MCF 10A (cell line): ENCODE measurements around the gene NKX2-4. TPM values are rescaled to one million over a fixed set of nuclear protein-coding genes. Genes with fewer than 3 reads are reported as not detected.
"Not testable (repeated sequence)": the region's sequence is repeated elsewhere in the genome, so short reads cannot be mapped to it uniquely, and the experiment has no call there.

Source experiments
- BruUV-seq: library from RNA; stranded (reverse); fragments of 400-500 nt; replicated peaks from 2 replicates; lab custom pipeline; 2021; lab: Mats Ljungman, UMichigan
- CTCF ChIA-PET: fragments of 300-600 bp; sonication (Branson Sonifier 250); formaldehyde crosslinking; extraction: SDS; loops from one replicate; lab custom pipeline; 2021; ENCODE audit warnings: antibody characterized with exemption, inconsistent platforms; lab: Yijun Ruan, JAX
- POLR2A ChIA-PET: fragments of 300-600, 350-650 bp; sonication (Branson Sonifier 250); formaldehyde crosslinking; extraction: SDS; loops from one replicate; lab custom pipeline; 2020; ENCODE audit warnings: antibody characterized with exemption, inconsistent platforms; lab: Yijun Ruan, JAX
- DNase-seq: peaks from one replicate; pipeline ENCODE4 v3.0.0-alpha.2; 2018; ENCODE audit not compliant: unreplicated experiment
- H3K27ac Mint-ChIP-seq: one replicate; pipeline ENCODE4 v1.8.0; 2022; ENCODE audit warnings: mild to moderate bottlenecking, low read depth, mixed read lengths; ENCODE audit not compliant: unreplicated experiment
- H3K27me3 Mint-ChIP-seq: one replicate; pipeline ENCODE4 v1.8.0; 2022; ENCODE audit warnings: mixed read lengths; ENCODE audit not compliant: insufficient read depth, unreplicated experiment
- H3K36me3 Mint-ChIP-seq: one replicate; pipeline ENCODE4 v1.8.0; 2022; ENCODE audit warnings: mild to moderate bottlenecking, moderate library complexity, mixed read lengths; ENCODE audit not compliant: insufficient read depth, unreplicated experiment
- H3K4me1 Mint-ChIP-seq: one replicate; pipeline ENCODE4 v1.8.0; 2022; ENCODE audit warnings: mixed read lengths; ENCODE audit not compliant: insufficient read depth, unreplicated experiment
- H3K4me3 Mint-ChIP-seq: one replicate; pipeline ENCODE4 v1.8.0; 2022; ENCODE audit warnings: mild to moderate bottlenecking, moderate library complexity, mixed read lengths; ENCODE audit not compliant: unreplicated experiment
- H3K9me3 Mint-ChIP-seq: one replicate; pipeline ENCODE4 v1.8.0; 2022; ENCODE audit warnings: mixed read lengths; ENCODE audit not compliant: unreplicated experiment
- CTCF ChIP-seq: fragments of 200-600 bp; IDR thresholded peaks from one replicate; pipeline ENCODE4 v1.8.0; 2022; ENCODE audit warnings: antibody characterized with exemption, mild to moderate bottlenecking; ENCODE audit not compliant: unreplicated experiment
- intact Hi-C: fragments of 100-400 bp; cut with micrococcal nuclease; formaldehyde crosslinking; loops from 2 replicates; pipeline ENCODE4 v1.14.1; 2022
- total RNA-seq: library from RNA; stranded (reverse); gene quantifications from 2 replicates; pipeline ENCODE4 v1.2.3, GENCODE V29; 2022

The NKX2-4 gene
- total RNA-seq, 1 experiment from 2014 or later = not detected

DNA sequence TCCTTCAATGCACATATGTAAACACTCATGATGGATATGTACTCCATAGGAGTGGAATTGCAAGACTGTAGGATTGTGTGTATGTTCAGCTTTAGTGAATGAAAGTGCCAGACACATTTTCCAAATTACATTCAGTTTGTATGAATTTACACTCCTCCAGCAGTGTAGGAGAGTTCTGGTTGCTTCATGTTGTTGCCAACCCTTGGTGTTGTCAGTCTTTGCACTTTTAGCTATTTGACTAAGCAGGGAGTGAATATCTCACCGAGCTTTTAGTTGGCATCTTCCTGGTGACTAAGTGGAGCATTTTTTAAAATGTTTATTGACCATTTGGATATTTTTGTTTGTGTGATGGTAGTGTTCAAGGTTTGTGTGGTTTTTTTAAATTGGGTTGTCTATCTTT is 23.9 kb downstream of the NKX2-4 start:
- DNase-seq = no peak
- no peaks in the 10 kb centered on the region for H3K27me3 Mint-ChIP-seq
- CTCF ChIA-PET = interaction anchor here (0.6 to 1.0 kb wide), 2 partner anchors 536 to 884 kb away, joined by 4 read pairs; no protein-coding TSS in a partner anchor
- TF ChIP-seq CTCF = no peak
- peak overlapping the region; percentile 44 for H3K27ac Mint-ChIP-seq
- H3K4me1 Mint-ChIP-seq = peaks cover 5% of the 10 kb centered on the region
- POLR2A ChIA-PET = interaction anchor here (2.2 to 2.6 kb wide), 3 partner anchors 11 to 70 kb away, joined by 8 to 10 read pairs (median 8); partner anchors contain the start of gene XRN2
- H3K36me3 Mint-ChIP-seq = peaks cover 36% of the 10 kb centered on the region
- intact Hi-C loops = no loop called here
- H3K4me3 Mint-ChIP-seq = no peak overlapping the region
- H3K9me3 Mint-ChIP-seq = no peaks in the 10 kb centered on the region
- BruUV-seq = no TSS peak

DNA sequence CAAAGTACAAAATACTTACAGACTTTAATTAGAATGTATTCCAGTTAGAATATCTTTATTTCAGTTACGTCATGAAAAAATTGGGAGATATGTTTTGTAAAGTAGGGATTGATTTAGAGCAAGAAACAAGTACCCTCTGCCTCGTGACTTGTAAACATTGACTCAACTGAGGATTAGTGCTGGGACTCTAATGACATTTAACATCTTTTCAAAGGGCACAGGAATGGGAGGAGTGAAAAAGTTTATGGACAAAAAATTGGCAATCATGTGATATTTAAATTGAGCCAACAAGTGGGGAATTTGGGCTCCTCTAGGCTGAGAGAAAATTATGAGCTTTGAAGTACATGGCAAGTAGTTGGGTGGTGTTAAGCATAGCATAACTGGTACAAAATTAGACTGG is 25.3 kb downstream of the NKX2-4 start:
- Mint-ChIP-seq H3K4me3 (no peak overlapping the region), H3K9me3 (no peaks in the 10 kb centered on the region), H3K4me1 (peaks cover 5% of the 10 kb centered on the region), H3K27ac (peak overlapping the region; percentile 47), H3K27me3 (no peaks in the 10 kb centered on the region), H3K36me3 (peaks cover 44% of the 10 kb centered on the region)
- no peak for TF ChIP-seq CTCF
- no TSS peak for BruUV-seq
- ChIA-PET CTCF (interaction anchor here (1.1 to 4.1 kb wide), 5 partner anchors 15 to 512 kb away, joined by 3 to 20 read pairs (median 8); no protein-coding TSS in a partner anchor), POLR2A (interaction anchor here (1.0 to 2.6 kb wide), 6 partner anchors 9 to 69 kb away, joined by 3 to 10 read pairs (median 6); partner anchors contain the start of gene XRN2)
- intact Hi-C loops = no loop called here
- DNase-seq = no peak

- intact Hi-C loops = no loop called here
- H3K36me3 Mint-ChIP-seq = peaks cover 52% of the 10 kb centered on the region
- ChIA-PET CTCF (interaction anchor here (0.5 to 4.1 kb wide), 6 partner anchors 14 to 511 kb away, joined by 3 to 20 read pairs (median 6); no protein-coding TSS in a partner anchor), POLR2A (interaction anchor here (1.0 to 2.6 kb wide), 5 partner anchors 8 to 68 kb away, joined by 3 to 8 read pairs (median 3); partner anchors contain the start of gene XRN2)
- DNase-seq = no peak
- H3K4me1 Mint-ChIP-seq = peaks cover under 1% of the 10 kb centered on the region
- H3K27ac Mint-ChIP-seq = no peak overlapping the region
- BruUV-seq = no TSS peak
- TF ChIP-seq CTCF = no peak
- no peaks in the 10 kb centered on the region for H3K27me3 Mint-ChIP-seq
- no peaks in the 10 kb centered on the region for H3K9me3 Mint-ChIP-seq
- no peak overlapping the region for H3K4me3 Mint-ChIP-seq
These were observed 26.1 kb downstream of the NKX2-4 start for GRCh38 chr20:21371193-21371592.

DNA sequence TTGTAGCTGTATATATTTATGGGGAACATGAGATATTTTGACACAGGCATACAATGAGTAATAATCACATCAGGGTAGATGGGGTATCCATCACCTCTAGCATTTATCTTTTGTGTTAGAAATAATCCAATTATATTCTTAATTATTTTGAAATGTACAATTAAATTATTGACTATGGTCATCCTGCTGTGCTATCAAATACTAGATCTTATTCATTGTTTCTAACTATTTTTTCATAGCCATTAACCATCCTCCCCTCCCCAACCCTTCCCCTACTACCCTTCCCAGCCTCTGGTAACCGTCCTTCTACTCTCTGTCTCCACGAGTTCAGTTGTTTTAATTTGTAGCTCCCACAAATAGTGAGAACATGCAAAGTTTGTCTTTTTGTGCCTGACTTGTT is 28.5 kb downstream of the NKX2-4 start:
- BruUV-seq = no TSS peak
- Mint-ChIP-seq H3K27me3 (no peaks in the 10 kb centered on the region), H3K9me3 (no peaks in the 10 kb centered on the region), H3K27ac (no peak overlapping the region), H3K4me1 (no peaks in the 10 kb centered on the region), H3K4me3 (no peak overlapping the region), H3K36me3 (peaks cover 63% of the 10 kb centered on the region)
- intact Hi-C loops = no loop called here
- TF ChIP-seq CTCF = no peak
- ChIA-PET CTCF (interaction anchor here (0.7 to 4.1 kb wide), 5 partner anchors 18 to 218 kb away, joined by 3 to 20 read pairs (median 3); no protein-coding TSS in a partner anchor), POLR2A (interaction anchor here (1.1 kb wide), 1 partner anchor 9 kb away, joined by 5 read pairs; no protein-coding TSS in a partner anchor)
- DNase-seq = no peak

GRCh38 chr20:21366273-21366672 is 31.1 kb downstream of the NKX2-4 start:
- H3K4me3 Mint-ChIP-seq, intact Hi-C loops, H3K27me3 Mint-ChIP-seq, POLR2A ChIA-PET, H3K9me3 Mint-ChIP-seq, BruUV-seq, H3K27ac Mint-ChIP-seq: not testable (repeated sequence)
- CTCF ChIA-PET = interaction anchor here (0.9 to 1.4 kb wide), 2 partner anchors 43 to 136 kb away, joined by 3 to 6 read pairs; no protein-coding TSS in a partner anchor
- Mint-ChIP-seq H3K36me3 (peaks cover 72% of the 10 kb centered on the region), H3K4me1 (peaks cover 19% of the 10 kb centered on the region)
- DNase-seq = peak; percentile 47
